Activated T-helper 1 cell treated with anti-CD3 and anti-CD28 coated beads, Interleukin-2, amount 50 U/mL, for 16 hours (primary cell): ENCODE measurements around the gene PYROXD2.

Source experiments
- DNase-seq, 2 donors: peaks; one replicate each; pipeline ENCODE4 v3.0.0-alpha.2; 2020; ENCODE audit warnings: low read depth in 1 of 2, low spot score in 1 of 2

Gene PYROXD2

DNA sequence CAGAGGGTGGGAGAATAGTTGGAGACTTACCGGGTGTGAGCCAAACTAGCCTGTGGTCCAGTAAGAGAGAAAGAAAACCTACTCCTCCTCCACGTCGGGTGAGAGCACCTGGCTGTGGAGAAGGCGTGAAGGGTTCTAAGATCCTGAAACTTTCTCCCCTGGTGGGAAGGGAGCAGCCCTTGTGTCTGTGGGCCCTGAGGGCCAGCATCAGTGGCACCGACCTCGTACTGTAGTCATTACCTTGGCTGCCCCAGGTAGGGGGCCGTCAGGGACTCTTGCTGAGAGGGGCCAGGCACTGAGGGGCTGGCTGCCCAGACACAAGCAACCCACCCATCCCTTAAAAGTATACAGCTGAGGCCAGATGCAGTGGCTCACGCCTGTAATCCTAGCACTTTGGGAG, 77.5 kb downstream of the PYROXD2 start:
- DNase-seq, result no peak
